MCF 10A (cell line): ENCODE data around the gene TCERG1L. TPM values are rescaled to one million over a fixed set of nuclear protein-coding genes. Genes with fewer than 3 reads are reported as not detected.
"Not testable (repeated sequence)": the region's sequence is repeated elsewhere in the genome, so short reads cannot be mapped to it uniquely, and the experiment has no call there.

ENCODE experiments used
- BruUV-seq: library from RNA; stranded (reverse); fragments of 400-500 nt; replicated peaks from 2 replicates; lab custom pipeline; 2021; lab: Mats Ljungman, UMichigan
- CTCF ChIA-PET: fragments of 300-600 bp; sonication (Branson Sonifier 250); formaldehyde crosslinking; extraction: SDS; loops from one replicate; lab custom pipeline; 2021; ENCODE audit warnings: antibody characterized with exemption, inconsistent platforms; lab: Yijun Ruan, JAX
- POLR2A ChIA-PET: fragments of 300-600, 350-650 bp; sonication (Branson Sonifier 250); formaldehyde crosslinking; extraction: SDS; loops from one replicate; lab custom pipeline; 2020; ENCODE audit warnings: antibody characterized with exemption, inconsistent platforms; lab: Yijun Ruan, JAX
- DNase-seq: peaks from one replicate; pipeline ENCODE4 v3.0.0-alpha.2; 2018; ENCODE audit not compliant: unreplicated experiment
- H3K27ac Mint-ChIP-seq: one replicate; pipeline ENCODE4 v1.8.0; 2022; ENCODE audit warnings: mild to moderate bottlenecking, low read depth, mixed read lengths; ENCODE audit not compliant: unreplicated experiment
- H3K27me3 Mint-ChIP-seq: one replicate; pipeline ENCODE4 v1.8.0; 2022; ENCODE audit warnings: mixed read lengths; ENCODE audit not compliant: insufficient read depth, unreplicated experiment
- H3K36me3 Mint-ChIP-seq: one replicate; pipeline ENCODE4 v1.8.0; 2022; ENCODE audit warnings: mild to moderate bottlenecking, moderate library complexity, mixed read lengths; ENCODE audit not compliant: insufficient read depth, unreplicated experiment
- H3K4me1 Mint-ChIP-seq: one replicate; pipeline ENCODE4 v1.8.0; 2022; ENCODE audit warnings: mixed read lengths; ENCODE audit not compliant: insufficient read depth, unreplicated experiment
- H3K4me3 Mint-ChIP-seq: one replicate; pipeline ENCODE4 v1.8.0; 2022; ENCODE audit warnings: mild to moderate bottlenecking, moderate library complexity, mixed read lengths; ENCODE audit not compliant: unreplicated experiment
- H3K9me3 Mint-ChIP-seq: one replicate; pipeline ENCODE4 v1.8.0; 2022; ENCODE audit warnings: mixed read lengths; ENCODE audit not compliant: unreplicated experiment
- intact Hi-C: fragments of 100-400 bp; cut with micrococcal nuclease; formaldehyde crosslinking; loops from 2 replicates; pipeline ENCODE4 v1.14.1; 2022
- total RNA-seq: library from RNA; stranded (reverse); gene quantifications from 2 replicates; pipeline ENCODE4 v1.2.3, GENCODE V29; 2022
- TF ChIP-seq, protein P1 (sequence below): fragments of 200-600 bp; IDR thresholded peaks from one replicate; pipeline ENCODE4 v1.8.0; 2022; ENCODE audit warnings: antibody characterized with exemption, mild to moderate bottlenecking; ENCODE audit not compliant: unreplicated experiment

Gene TCERG1L
- total RNA-seq, 1 experiment from 2014 or later: not detected

- peaks cover 4% of the 10 kb centered on the region for H3K36me3 Mint-ChIP-seq
- H3K4me1 Mint-ChIP-seq: no peaks in the 10 kb centered on the region
- peaks cover 24% of the 10 kb centered on the region for H3K27me3 Mint-ChIP-seq
- DNase-seq: no peak
- intact Hi-C loops: no loop called here
- TF ChIP-seq, protein P1, sequence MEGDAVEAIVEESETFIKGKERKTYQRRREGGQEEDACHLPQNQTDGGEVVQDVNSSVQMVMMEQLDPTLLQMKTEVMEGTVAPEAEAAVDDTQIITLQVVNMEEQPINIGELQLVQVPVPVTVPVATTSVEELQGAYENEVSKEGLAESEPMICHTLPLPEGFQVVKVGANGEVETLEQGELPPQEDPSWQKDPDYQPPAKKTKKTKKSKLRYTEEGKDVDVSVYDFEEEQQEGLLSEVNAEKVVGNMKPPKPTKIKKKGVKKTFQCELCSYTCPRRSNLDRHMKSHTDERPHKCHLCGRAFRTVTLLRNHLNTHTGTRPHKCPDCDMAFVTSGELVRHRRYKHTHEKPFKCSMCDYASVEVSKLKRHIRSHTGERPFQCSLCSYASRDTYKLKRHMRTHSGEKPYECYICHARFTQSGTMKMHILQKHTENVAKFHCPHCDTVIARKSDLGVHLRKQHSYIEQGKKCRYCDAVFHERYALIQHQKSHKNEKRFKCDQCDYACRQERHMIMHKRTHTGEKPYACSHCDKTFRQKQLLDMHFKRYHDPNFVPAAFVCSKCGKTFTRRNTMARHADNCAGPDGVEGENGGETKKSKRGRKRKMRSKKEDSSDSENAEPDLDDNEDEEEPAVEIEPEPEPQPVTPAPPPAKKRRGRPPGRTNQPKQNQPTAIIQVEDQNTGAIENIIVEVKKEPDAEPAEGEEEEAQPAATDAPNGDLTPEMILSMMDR: no peak
- H3K9me3 Mint-ChIP-seq: no peaks in the 10 kb centered on the region
- no TSS peak for BruUV-seq
- CTCF ChIA-PET: no interaction called here
- no peak overlapping the region for H3K27ac Mint-ChIP-seq
- no peak overlapping the region for H3K4me3 Mint-ChIP-seq
- POLR2A ChIA-PET: interaction anchor here (0.6 kb wide), 1 partner anchor 8 kb away, joined by 3 read pairs; no protein-coding TSS in a partner anchor
Observed at GRCh38 chr10:131107970-131108369, 203.6 kb downstream of the TCERG1L start.

DNA sequence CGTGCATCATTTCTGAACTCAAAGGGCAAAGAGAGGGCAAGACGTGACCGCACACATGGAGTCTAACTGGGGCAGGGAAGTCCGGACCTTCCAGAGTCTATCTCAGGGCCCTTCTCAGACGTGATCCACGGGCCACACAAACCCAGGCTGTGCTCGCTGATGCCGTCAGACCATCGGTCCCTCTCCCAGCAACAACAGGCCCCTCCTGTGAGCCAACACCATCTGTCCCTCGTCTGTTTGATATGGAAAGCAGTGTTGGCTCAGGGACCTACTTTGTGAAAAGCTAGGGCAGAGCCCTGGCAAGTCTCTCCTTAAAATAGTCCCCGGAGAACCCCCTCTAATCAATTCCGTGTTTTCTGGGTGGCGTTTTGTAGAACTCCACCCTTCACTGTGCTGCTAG is 208.8 kb downstream of the TCERG1L start:
- CTCF ChIA-PET: no interaction called here
- H3K36me3 Mint-ChIP-seq: no peaks in the 10 kb centered on the region
- BruUV-seq: no TSS peak

DNA sequence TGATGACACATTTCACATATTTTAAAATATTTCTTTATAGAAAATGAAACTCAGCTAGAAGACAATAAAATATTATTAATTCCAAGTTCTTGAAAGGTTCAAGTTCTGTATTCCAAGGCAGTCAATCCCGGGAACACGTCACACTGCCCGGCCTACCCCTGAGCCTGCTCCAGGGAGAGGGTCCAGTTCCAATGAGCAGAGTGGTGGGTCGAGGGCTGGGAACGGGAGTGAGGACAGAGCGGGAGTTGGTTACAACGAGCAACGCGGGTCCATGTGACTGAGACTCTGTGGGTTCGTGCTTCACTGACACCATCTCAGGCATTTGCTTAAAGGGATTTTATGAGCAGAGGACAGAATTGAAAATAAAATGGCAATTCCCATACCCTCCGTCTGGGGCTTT is 209.4 kb downstream of the TCERG1L start:
- Mint-ChIP-seq H3K27ac (no peak overlapping the region), H3K4me1 (no peaks in the 10 kb centered on the region), H3K36me3 (no peaks in the 10 kb centered on the region), H3K4me3 (no peak overlapping the region), H3K9me3 (no peaks in the 10 kb centered on the region), H3K27me3 (peaks cover 14% of the 10 kb centered on the region)
- POLR2A ChIA-PET: interaction anchor here (0.7 kb wide), 1 partner anchor 49 kb away, joined by 3 read pairs; no protein-coding TSS in a partner anchor
- CTCF ChIA-PET: no interaction called here
- no TSS peak for BruUV-seq
- DNase-seq: no peak
- TF ChIP-seq, protein P1: no peak
- intact Hi-C loops: no loop called here

More for the DNA sequence above, 208.8 kb downstream of the TCERG1L start:
- Mint-ChIP-seq H3K4me1 (no peaks in the 10 kb centered on the region), H3K27ac (no peak overlapping the region), H3K4me3 (no peak overlapping the region), H3K27me3 (peaks cover 14% of the 10 kb centered on the region), H3K9me3 (no peaks in the 10 kb centered on the region)
- TF ChIP-seq, protein P1: no peak
- intact Hi-C loops: no loop called here
- DNase-seq: no peak
- POLR2A ChIA-PET: no interaction called here

- H3K27me3 Mint-ChIP-seq, H3K9me3 Mint-ChIP-seq, H3K4me1 Mint-ChIP-seq, BruUV-seq, intact Hi-C loops, H3K36me3 Mint-ChIP-seq, H3K4me3 Mint-ChIP-seq, CTCF ChIA-PET, DNase-seq, H3K27ac Mint-ChIP-seq: not testable (repeated sequence)
- POLR2A ChIA-PET: interaction anchor here (0.6 kb wide), 1 partner anchor 8 kb away, joined by 3 read pairs; no protein-coding TSS in a partner anchor
Observed at GRCh38 chr10:131100418-131101410, 210.8 kb downstream of the TCERG1L start.
